ENCODE data around the gene TENT4A. TPM values are rescaled to one million over a fixed set of nuclear protein-coding genes. Genes with fewer than 3 reads are reported as not detected.

The TENT4A gene
- total and polyA plus RNA-seq, 2 of the 13 experiments (the other 11 are each of a cell fraction or from before 2014, with no cell fraction given), result 6.3 to 13.3 TPM

DNA sequence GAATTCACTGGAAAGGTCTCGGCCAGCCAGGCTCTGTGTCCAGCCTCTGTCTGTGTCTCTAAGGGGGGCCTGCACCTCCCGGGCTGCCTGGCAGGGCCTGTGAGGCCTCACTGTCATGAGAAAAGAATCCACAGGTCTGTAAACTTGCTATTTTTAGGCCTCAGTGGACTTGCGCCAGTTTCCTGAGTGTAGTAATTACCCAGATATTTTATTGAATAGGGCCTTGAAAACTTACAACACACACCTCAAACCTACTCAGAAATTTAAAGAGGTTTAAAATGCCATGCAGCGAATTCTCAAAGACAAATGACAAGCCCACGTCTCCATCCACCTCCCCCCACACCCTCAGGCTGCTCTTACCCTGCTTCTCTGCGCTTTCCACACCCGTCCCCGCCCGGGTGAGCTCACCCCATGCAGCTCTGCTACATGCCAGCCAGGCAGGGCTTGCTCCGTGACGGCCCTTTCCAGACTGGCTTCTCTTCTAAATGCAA lies 8.8 kb upstream of the TENT4A start (continued):
- TF ChIP-seq ZNF672 (CRISPR knock-in tag; IDR thresholded peaks at IDR 0.05) (no peak), MEF2D (CRISPR knock-in tag; IDR thresholded peaks at IDR 0.05) (no peak), ATRX (CRISPR knock-in tag; IDR thresholded peaks at IDR 0.05; ENCODE audit: borderline replicate concordance) (no peak), KLF12 (CRISPR knock-in tag; IDR thresholded peaks at IDR 0.05; ENCODE audit: borderline replicate concordance) (no peak), MYC (CRISPR knock-in tag; IDR thresholded peaks at IDR 0.05; ENCODE audit: borderline replicate concordance) (no peak), EEA1 (CRISPR knock-in tag; IDR thresholded peaks at IDR 0.05; ENCODE audit: borderline replicate concordance) (no peak)
- TF ChIP-seq, protein P1, sequence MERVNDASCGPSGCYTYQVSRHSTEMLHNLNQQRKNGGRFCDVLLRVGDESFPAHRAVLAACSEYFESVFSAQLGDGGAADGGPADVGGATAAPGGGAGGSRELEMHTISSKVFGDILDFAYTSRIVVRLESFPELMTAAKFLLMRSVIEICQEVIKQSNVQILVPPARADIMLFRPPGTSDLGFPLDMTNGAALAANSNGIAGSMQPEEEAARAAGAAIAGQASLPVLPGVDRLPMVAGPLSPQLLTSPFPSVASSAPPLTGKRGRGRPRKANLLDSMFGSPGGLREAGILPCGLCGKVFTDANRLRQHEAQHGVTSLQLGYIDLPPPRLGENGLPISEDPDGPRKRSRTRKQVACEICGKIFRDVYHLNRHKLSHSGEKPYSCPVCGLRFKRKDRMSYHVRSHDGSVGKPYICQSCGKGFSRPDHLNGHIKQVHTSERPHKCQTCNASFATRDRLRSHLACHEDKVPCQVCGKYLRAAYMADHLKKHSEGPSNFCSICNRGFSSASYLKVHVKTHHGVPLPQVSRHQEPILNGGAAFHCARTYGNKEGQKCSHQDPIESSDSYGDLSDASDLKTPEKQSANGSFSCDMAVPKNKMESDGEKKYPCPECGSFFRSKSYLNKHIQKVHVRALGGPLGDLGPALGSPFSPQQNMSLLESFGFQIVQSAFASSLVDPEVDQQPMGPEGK (CRISPR knock-in tag; IDR thresholded peaks at IDR 0.05), result no peak

DNA sequence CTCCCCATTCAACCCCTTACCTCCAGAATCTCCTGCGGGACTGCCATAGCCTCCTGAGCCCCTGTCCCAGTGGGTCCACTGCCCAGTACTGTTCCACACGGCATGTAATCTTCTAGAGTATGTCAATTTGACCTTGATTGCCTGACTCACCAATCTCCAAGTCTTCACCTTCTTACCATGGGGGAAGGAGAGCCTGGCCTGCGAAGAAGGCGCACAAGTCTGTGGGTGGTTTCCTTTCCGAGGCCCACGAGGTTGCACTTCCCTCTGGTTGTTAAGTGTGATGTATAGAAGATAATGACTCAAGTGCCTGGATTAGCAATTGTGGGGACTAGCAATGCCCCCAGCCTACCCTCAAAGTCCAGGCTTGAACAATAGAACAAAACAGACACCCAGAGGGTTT lies 8.1 kb upstream of the TENT4A start:
- no peaks in the 10 kb centered on the region for H3K36me3 ChIP-seq (replicated peaks in 1 of 2; ENCODE audit: control insufficient read depth in 1 of 2, insufficient read depth in 2 of 2, low read length in 2 of 2)
- ATAC-seq (no peak), FAIRE-seq (no peak), DNase-seq (ENCODE audit: low spot score) (no peak)
- peaks cover 8% of the 10 kb centered on the region for H3K4me1 ChIP-seq (ENCODE audit: insufficient read depth, low read length)
- no peaks in the 10 kb centered on the region for H3K9me3 ChIP-seq (ENCODE audit: low read length)
- POLR2A ChIA-PET, result no interaction called here
- no peak overlapping the region for H2AFZ ChIP-seq (ENCODE audit: low read length)
- no peak overlapping the region for H3K27ac ChIP-seq (ENCODE audit: extremely low read length, insufficient read depth, low read length)
- H3K79me2 ChIP-seq (ENCODE audit: insufficient read depth, low read length), result no peaks in the 10 kb centered on the region
- intact Hi-C loops (cut with micrococcal nuclease; ENCODE audit: unreplicated experiment), result no loop called here
- WGBS (ENCODE audit: low lambda C conversion rate), result 53% methylated on average over 6 of the region's 6 CpGs
- in situ Hi-C loops (cut with HindIII; ENCODE audit: extremely low pct_ligation_motif_present, low pct_unique_long_range_greater_than_20kb), result no loop called here
- CTCF ChIA-PET (ENCODE audit: low intra/inter-chr PET ratio, low total read pairs), result no interaction called here
- H3K4me2 ChIP-seq (ENCODE audit: low read depth, low read length), result no peak overlapping the region
- no TSS peak for BruUV-seq (replicated peaks)
- H3K4me3 ChIP-seq (replicated peaks in 1 of 3; ENCODE audit: insufficient read depth in 1 of 3, low read depth in 2 of 3, low read length in 3 of 3), result no peak overlapping the region
- H3K27me3 ChIP-seq (ENCODE audit: control insufficient read depth in 1 of 2, insufficient read depth in 2 of 2, low read length in 2 of 2), result peaks cover 0 to 41% of the 10 kb centered on the region in 2 experiments; a peak in 4 of 5 replicates
- no peak overlapping the region for H3K9ac ChIP-seq (ENCODE audit: insufficient read depth, low read depth, low read length)
- no peaks in the 10 kb centered on the region for H4K20me1 ChIP-seq (ENCODE audit: insufficient read depth, low read length)
- TF ChIP-seq, protein P2, sequence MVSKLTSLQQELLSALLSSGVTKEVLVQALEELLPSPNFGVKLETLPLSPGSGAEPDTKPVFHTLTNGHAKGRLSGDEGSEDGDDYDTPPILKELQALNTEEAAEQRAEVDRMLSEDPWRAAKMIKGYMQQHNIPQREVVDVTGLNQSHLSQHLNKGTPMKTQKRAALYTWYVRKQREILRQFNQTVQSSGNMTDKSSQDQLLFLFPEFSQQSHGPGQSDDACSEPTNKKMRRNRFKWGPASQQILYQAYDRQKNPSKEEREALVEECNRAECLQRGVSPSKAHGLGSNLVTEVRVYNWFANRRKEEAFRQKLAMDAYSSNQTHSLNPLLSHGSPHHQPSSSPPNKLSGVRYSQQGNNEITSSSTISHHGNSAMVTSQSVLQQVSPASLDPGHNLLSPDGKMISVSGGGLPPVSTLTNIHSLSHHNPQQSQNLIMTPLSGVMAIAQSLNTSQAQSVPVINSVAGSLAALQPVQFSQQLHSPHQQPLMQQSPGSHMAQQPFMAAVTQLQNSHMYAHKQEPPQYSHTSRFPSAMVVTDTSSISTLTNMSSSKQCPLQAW (CRISPR knock-in tag; IDR thresholded peaks at IDR 0.05), result no peak
- TF ChIP-seq GZF1 (CRISPR knock-in tag; IDR thresholded peaks at IDR 0.05) (no peak), NR2F2 (IDR thresholded peaks at IDR 0.05; ENCODE audit: borderline replicate concordance, low read depth) (no peak), HCFC1 (IDR thresholded peaks at IDR 0.05; ENCODE audit: low read depth, low read length) (no peak), ZNF350 (CRISPR knock-in tag; IDR thresholded peaks at IDR 0.05; ENCODE audit: borderline replicate concordance, low read depth) (no peak), CHCHD3 (CRISPR knock-in tag; IDR thresholded peaks at IDR 0.05) (no peak), ZNF713 (CRISPR knock-in tag; IDR thresholded peaks at IDR 0.05) (no peak), WIZ (CRISPR knock-in tag; IDR thresholded peaks at IDR 0.05) (no peak), PHF8 (CRISPR knock-in tag; IDR thresholded peaks at IDR 0.05) (no peak), TARDBP (CRISPR knock-in tag; IDR thresholded peaks at IDR 0.05) (no peak), ZSCAN21 (CRISPR knock-in tag; IDR thresholded peaks at IDR 0.05; ENCODE audit: borderline replicate concordance) (no peak)
- TF ChIP-seq, protein P3, sequence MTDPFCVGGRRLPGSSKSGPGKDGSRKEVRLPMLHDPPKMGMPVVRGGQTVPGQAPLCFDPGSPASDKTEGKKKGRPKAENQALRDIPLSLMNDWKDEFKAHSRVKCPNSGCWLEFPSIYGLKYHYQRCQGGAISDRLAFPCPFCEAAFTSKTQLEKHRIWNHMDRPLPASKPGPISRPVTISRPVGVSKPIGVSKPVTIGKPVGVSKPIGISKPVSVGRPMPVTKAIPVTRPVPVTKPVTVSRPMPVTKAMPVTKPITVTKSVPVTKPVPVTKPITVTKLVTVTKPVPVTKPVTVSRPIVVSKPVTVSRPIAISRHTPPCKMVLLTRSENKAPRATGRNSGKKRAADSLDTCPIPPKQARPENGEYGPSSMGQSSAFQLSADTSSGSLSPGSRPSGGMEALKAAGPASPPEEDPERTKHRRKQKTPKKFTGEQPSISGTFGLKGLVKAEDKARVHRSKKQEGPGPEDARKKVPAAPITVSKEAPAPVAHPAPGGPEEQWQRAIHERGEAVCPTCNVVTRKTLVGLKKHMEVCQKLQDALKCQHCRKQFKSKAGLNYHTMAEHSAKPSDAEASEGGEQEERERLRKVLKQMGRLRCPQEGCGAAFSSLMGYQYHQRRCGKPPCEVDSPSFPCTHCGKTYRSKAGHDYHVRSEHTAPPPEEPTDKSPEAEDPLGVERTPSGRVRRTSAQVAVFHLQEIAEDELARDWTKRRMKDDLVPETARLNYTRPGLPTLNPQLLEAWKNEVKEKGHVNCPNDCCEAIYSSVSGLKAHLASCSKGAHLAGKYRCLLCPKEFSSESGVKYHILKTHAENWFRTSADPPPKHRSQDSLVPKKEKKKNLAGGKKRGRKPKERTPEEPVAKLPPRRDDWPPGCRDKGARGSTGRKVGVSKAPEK (CRISPR knock-in tag; IDR thresholded peaks at IDR 0.05; ENCODE audit: borderline replicate concordance), result no peak

Measured in HepG2 (cell line).